OCI-LY1 (cell line): ENCODE data around the gene KCNIP4.

Source experiments
- EZH2 ChIP-seq: fragments of 200-600 bp; sonication (generic), shearing (Covaris generic); IDR thresholded peaks from 2 replicates; pipeline ENCODE4 v1.8.0; 2017; ENCODE audit warnings: borderline replicate concordance, mixed run types, mild to moderate bottlenecking, antibody characterized with exemption, low read length, moderate library complexity, mixed read lengths
- TF ChIP-seq, protein P1 (sequence below): fragments of 200-600 bp; sonication (generic), shearing (Covaris generic); IDR thresholded peaks from 2 replicates; pipeline ENCODE4 v1.5.1; 2017; ENCODE audit warnings: mild to moderate bottlenecking, antibody characterized with exemption, low read length, moderate library complexity, mixed read lengths

DNA sequence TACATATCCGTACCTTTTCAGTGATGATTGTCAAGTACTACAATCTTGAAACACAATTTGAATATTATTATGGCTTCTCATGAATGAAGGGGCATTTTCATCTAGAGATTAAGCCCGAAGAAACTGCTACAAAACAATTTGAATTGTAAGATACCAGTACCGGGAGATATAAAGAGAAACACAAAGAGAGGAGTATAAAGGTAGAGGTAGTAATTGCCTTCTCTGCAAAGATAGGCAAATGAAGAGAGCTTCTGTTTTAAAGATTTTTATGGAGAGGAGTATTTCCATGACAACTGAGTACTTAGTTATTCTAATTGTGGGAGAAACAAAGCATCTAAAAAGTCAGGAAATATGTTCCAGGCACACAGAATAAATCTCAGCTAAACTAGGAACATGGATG is 25.3 kb upstream of the KCNIP4 start:
- TF ChIP-seq, protein P1, sequence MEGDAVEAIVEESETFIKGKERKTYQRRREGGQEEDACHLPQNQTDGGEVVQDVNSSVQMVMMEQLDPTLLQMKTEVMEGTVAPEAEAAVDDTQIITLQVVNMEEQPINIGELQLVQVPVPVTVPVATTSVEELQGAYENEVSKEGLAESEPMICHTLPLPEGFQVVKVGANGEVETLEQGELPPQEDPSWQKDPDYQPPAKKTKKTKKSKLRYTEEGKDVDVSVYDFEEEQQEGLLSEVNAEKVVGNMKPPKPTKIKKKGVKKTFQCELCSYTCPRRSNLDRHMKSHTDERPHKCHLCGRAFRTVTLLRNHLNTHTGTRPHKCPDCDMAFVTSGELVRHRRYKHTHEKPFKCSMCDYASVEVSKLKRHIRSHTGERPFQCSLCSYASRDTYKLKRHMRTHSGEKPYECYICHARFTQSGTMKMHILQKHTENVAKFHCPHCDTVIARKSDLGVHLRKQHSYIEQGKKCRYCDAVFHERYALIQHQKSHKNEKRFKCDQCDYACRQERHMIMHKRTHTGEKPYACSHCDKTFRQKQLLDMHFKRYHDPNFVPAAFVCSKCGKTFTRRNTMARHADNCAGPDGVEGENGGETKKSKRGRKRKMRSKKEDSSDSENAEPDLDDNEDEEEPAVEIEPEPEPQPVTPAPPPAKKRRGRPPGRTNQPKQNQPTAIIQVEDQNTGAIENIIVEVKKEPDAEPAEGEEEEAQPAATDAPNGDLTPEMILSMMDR = no peak
- TF ChIP-seq EZH2 = no peak
